ENCODE data around the gene FGR.

DNA sequence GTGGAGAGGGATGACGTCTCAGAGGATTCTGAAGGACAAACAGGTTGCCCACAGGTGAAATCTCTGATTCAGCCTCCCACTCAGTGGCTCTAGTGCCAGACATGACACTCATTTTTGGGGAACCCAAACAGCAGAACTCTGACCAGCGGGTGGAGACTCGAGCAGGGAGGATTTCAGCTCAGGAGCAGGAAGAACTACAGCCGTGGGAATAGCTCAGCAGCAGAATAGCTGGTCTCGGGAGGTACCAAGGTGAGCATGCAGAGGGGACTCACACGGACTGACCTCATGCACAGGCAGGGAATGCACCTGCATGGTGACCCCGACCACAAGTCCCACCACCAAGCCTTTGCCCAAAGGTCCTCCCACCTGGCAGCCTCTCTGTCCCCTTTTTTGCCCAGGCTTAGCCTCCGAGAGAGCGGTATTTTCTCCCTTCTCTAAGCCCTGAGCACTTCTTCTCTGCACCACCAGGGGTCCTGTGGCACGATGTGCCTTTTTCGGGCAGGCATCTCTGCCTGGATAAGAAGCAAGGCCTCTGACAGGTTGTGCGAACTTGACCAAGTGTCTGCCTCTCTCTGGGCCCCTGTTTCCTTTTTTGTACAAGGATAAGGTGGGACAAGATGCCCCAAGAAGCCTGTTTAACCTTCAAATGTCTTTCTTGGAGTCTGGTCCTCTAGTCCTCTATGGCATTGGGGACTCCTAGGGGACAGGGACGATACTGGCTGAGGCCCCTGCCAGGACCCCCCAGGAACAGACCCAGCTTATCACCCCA lies 8.8 kb upstream of the FGR start:
- TF ChIP-seq, protein P1, sequence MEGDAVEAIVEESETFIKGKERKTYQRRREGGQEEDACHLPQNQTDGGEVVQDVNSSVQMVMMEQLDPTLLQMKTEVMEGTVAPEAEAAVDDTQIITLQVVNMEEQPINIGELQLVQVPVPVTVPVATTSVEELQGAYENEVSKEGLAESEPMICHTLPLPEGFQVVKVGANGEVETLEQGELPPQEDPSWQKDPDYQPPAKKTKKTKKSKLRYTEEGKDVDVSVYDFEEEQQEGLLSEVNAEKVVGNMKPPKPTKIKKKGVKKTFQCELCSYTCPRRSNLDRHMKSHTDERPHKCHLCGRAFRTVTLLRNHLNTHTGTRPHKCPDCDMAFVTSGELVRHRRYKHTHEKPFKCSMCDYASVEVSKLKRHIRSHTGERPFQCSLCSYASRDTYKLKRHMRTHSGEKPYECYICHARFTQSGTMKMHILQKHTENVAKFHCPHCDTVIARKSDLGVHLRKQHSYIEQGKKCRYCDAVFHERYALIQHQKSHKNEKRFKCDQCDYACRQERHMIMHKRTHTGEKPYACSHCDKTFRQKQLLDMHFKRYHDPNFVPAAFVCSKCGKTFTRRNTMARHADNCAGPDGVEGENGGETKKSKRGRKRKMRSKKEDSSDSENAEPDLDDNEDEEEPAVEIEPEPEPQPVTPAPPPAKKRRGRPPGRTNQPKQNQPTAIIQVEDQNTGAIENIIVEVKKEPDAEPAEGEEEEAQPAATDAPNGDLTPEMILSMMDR (conservative IDR thresholded peaks at IDR 0.05) = peak; percentile 83
- TF ChIP-seq ZFX (IDR thresholded peaks at IDR 0.05) = no peak
